ENCODE results near the gene LAGE3.

Gene LAGE3

GRCh38 chrX:154487518-154488290, 8.6 kb upstream of the LAGE3 start:
- TF ChIP-seq CTCF (IDR thresholded peaks at IDR 0.05; ENCODE audit: low read length) (no peak), EZH2 (IDR thresholded peaks at IDR 0.05; ENCODE audit: borderline replicate concordance, low read length) (no peak)
- Histone ChIP-seq H3K27ac (ENCODE audit: low read depth, low read length, poor library complexity, severe bottlenecking) (peak overlapping the region; percentile 63), H4K20me1 (ENCODE audit: insufficient read depth, low read length) (no peaks in the 10 kb centered on the region), H3K9ac (ENCODE audit: low read length) (no peak overlapping the region), H3K4me1 (ENCODE audit: insufficient read depth, low read length, severe bottlenecking) (peaks cover 47% of the 10 kb centered on the region), H2AFZ (ENCODE audit: low read length) (no peak overlapping the region), H3K9me3 (ENCODE audit: low read length) (no peaks in the 10 kb centered on the region), H3K79me2 (ENCODE audit: insufficient read depth, low read length) (no peaks in the 10 kb centered on the region), H3K4me2 (ENCODE audit: low read length) (no peak overlapping the region), H3K9me2 (ENCODE audit: low read depth, low read length) (no peaks in the 10 kb centered on the region), H3F3A (ENCODE audit: insufficient read depth, low read length) (no peaks in the 10 kb centered on the region), H3K36me3 (ENCODE audit: insufficient read depth, low read length) (peaks cover 23% of the 10 kb centered on the region), H3K4me3 (ENCODE audit: low read depth, low read length, poor library complexity, severe bottlenecking) (no peak overlapping the region), H3K27me3 (ENCODE audit: insufficient read depth, low read length) (no peaks in the 10 kb centered on the region)

- Histone ChIP-seq H3K4me2 (ENCODE audit: low read length) (peak within 1 kb of the TSS; percentile 79), H4K20me1 (ENCODE audit: insufficient read depth, low read length) (no peaks in the 10 kb centered on the region), H3K9me3 (ENCODE audit: low read length) (no peaks in the 10 kb centered on the region), H3K27ac (ENCODE audit: low read depth, low read length, poor library complexity, severe bottlenecking) (peak within 1 kb of the TSS; percentile 63), H2AFZ (ENCODE audit: low read length) (no peak within 1 kb of the TSS), H3K9ac (ENCODE audit: low read length) (peak within 1 kb of the TSS; percentile 84), H3K4me3 (ENCODE audit: low read depth, low read length, poor library complexity, severe bottlenecking) (peak within 1 kb of the TSS; percentile 72), H3K79me2 (ENCODE audit: insufficient read depth, low read length) (no peaks in the 10 kb centered on the region), H3F3A (ENCODE audit: insufficient read depth, low read length) (no peaks in the 10 kb centered on the region), H3K9me2 (ENCODE audit: low read depth, low read length) (no peaks in the 10 kb centered on the region), H3K27me3 (ENCODE audit: insufficient read depth, low read length) (no peaks in the 10 kb centered on the region), H3K36me3 (ENCODE audit: insufficient read depth, low read length) (peaks cover 23% of the 10 kb centered on the region), H3K4me1 (ENCODE audit: insufficient read depth, low read length, severe bottlenecking) (peaks cover 58% of the 10 kb centered on the region)
- TF ChIP-seq CTCF (IDR thresholded peaks at IDR 0.05; ENCODE audit: low read length) (no peak), EZH2 (IDR thresholded peaks at IDR 0.05; ENCODE audit: borderline replicate concordance, low read length) (no peak)
Measured at GRCh38 chrX:154486396-154487207, 7.5 kb upstream of the LAGE3 start, which contains the start of gene UBL4A. UBL4A (minus strand) TSS chrX:154486615; CDS start chrX:154486584, 31 bp downstream.

GRCh38 chrX:154486052-154486395, 6.9 kb upstream of the LAGE3 start:
- Histone ChIP-seq H2AFZ (ENCODE audit: low read length) (no peak overlapping the region), H3K9me3 (ENCODE audit: low read length) (no peaks in the 10 kb centered on the region), H3K27ac (ENCODE audit: low read depth, low read length, poor library complexity, severe bottlenecking) (peak overlapping the region; percentile 47), H3F3A (ENCODE audit: insufficient read depth, low read length) (no peaks in the 10 kb centered on the region), H3K79me2 (ENCODE audit: insufficient read depth, low read length) (no peaks in the 10 kb centered on the region), H3K4me3 (ENCODE audit: low read depth, low read length, poor library complexity, severe bottlenecking) (peak overlapping the region; percentile 72), H3K4me2 (ENCODE audit: low read length) (peak overlapping the region; percentile 79), H3K9me2 (ENCODE audit: low read depth, low read length) (no peaks in the 10 kb centered on the region), H3K36me3 (ENCODE audit: insufficient read depth, low read length) (peaks cover 23% of the 10 kb centered on the region), H3K27me3 (ENCODE audit: insufficient read depth, low read length) (no peaks in the 10 kb centered on the region), H4K20me1 (ENCODE audit: insufficient read depth, low read length) (no peaks in the 10 kb centered on the region), H3K4me1 (ENCODE audit: insufficient read depth, low read length, severe bottlenecking) (peaks cover 59% of the 10 kb centered on the region), H3K9ac (ENCODE audit: low read length) (peak overlapping the region; percentile 84)
- no peak for TF ChIP-seq CTCF (IDR thresholded peaks at IDR 0.05; ENCODE audit: low read length)
- TF ChIP-seq EZH2 (IDR thresholded peaks at IDR 0.05; ENCODE audit: borderline replicate concordance, low read length) = no peak
